IMR-90 (cell line): ENCODE data around the gene TACC2. TPM values are rescaled to one million over a fixed set of nuclear protein-coding genes. Genes with fewer than 3 reads are reported as not detected.

Experiments
- ATAC-seq: fragments of 200-7000 bp; cut with Tn5 transposase; 2 replicates; pipeline ENCODE4 v1.9.1; 2020; ENCODE audit warnings: low read depth, mild to moderate bottlenecking, moderate library complexity
- BruUV-seq: library from RNA; stranded (reverse); fragments of 400-500 nt; replicated peaks from 2 replicates; lab custom pipeline; 2021; lab: Mats Ljungman, UMichigan
- CTCF ChIA-PET: fragments of 300-600 bp; formaldehyde crosslinking; extraction: SDS; loops from one replicate; lab custom pipeline; 2021; ENCODE audit warnings: antibody characterized with exemption; lab: Yijun Ruan, JAX
- POLR2A ChIA-PET: fragments of 300-600 bp; sonication (Branson Sonifier 250); formaldehyde crosslinking; loops from one replicate; lab custom pipeline; 2022; ENCODE audit warnings: antibody characterized with exemption; ENCODE audit not compliant: unreplicated experiment; lab: Charles Lee
- DNase-seq: peaks from one replicate; pipeline ENCODE4 v3.0.0; 2013
- H2AFZ ChIP-seq: replicated peaks from 2 replicates; pipeline ENCODE3; 2013; ENCODE audit warnings: low read length, mild to moderate bottlenecking; ENCODE audit not compliant: poor library complexity
- H2AK5ac ChIP-seq: 2 replicates; pipeline ENCODE4 v1.6.1; 2013; ENCODE audit warnings: low read depth, low read length, inconsistent platforms
- H2AK9ac ChIP-seq: replicated peaks from 2 replicates; pipeline ENCODE3; 2013; ENCODE audit warnings: mild to moderate bottlenecking, low read depth, low read length, moderate library complexity; ENCODE audit not compliant: poor library complexity
- H2BK120ac ChIP-seq: 2 replicates; pipeline ENCODE4 v1.6.1; 2013; ENCODE audit warnings: low read depth, low read length, inconsistent platforms
- H2BK15ac ChIP-seq: 3 replicates; pipeline ENCODE4 v1.6.1; 2013; ENCODE audit warnings: low read depth, low read length, inconsistent platforms
- H2BK20ac ChIP-seq: 2 replicates; pipeline ENCODE4 v1.6.1; 2013; ENCODE audit warnings: low read depth, mild to moderate bottlenecking, inconsistent platforms, low read length, moderate library complexity
- H2BK5ac ChIP-seq: 2 replicates; pipeline ENCODE4 v1.6.1; 2013; ENCODE audit warnings: mild to moderate bottlenecking, low read depth, low read length, inconsistent platforms; ENCODE audit not compliant: poor library complexity, severe bottlenecking
- H3K14ac ChIP-seq: replicated peaks from 2 replicates; pipeline ENCODE4 v1.6.1; 2013; ENCODE audit warnings: low read depth, low read length, inconsistent platforms
- H3K18ac ChIP-seq: 2 replicates; pipeline ENCODE4 v1.6.1; 2013; ENCODE audit warnings: low read depth, low read length, control low read depth
- H3K23ac ChIP-seq: 2 replicates; pipeline ENCODE4 v1.6.1; 2013; ENCODE audit warnings: low read depth, low read length, inconsistent platforms
- H3K27ac ChIP-seq: 2 replicates; pipeline ENCODE4 v1.5.1; 2013; ENCODE audit warnings: mild to moderate bottlenecking, control low read depth, low read length; ENCODE audit not compliant: insufficient read depth
- H3K27me3 ChIP-seq: 2 replicates; pipeline ENCODE4 v1.6.1; 2013; ENCODE audit warnings: low read length; ENCODE audit not compliant: control insufficient read depth, insufficient read depth
- H3K36me3 ChIP-seq: 2 replicates; pipeline ENCODE4 v1.6.1; 2013; ENCODE audit warnings: low read length, mixed read lengths; ENCODE audit not compliant: control insufficient read depth, insufficient read depth
- H3K4ac ChIP-seq: 2 replicates; pipeline ENCODE4 v1.6.1; 2013; ENCODE audit warnings: low read depth, low read length, inconsistent platforms
- H3K4me1 ChIP-seq: 2 replicates; pipeline ENCODE4 v1.6.1; 2013; ENCODE audit warnings: low read length, mixed read lengths; ENCODE audit not compliant: control insufficient read depth, insufficient read depth
- H3K4me2 ChIP-seq: 2 replicates; pipeline ENCODE4 v1.6.1; 2013; ENCODE audit warnings: low read depth, mild to moderate bottlenecking, control low read depth, low read length, moderate library complexity
- H3K4me3 ChIP-seq: 2 replicates; pipeline ENCODE4 v1.5.1; 2013; ENCODE audit warnings: low read depth, mild to moderate bottlenecking, control low read depth, low read length, moderate library complexity; ENCODE audit not compliant: insufficient read depth
- H3K56ac ChIP-seq: 2 replicates; pipeline ENCODE4 v1.6.1; 2013; ENCODE audit warnings: low read length, inconsistent platforms; ENCODE audit not compliant: insufficient read depth; ENCODE audit errors: extremely low read depth
- H3K79me1 ChIP-seq, 2 experiments: 2 replicates each; pipeline ENCODE4 v1.6.1; 2013; ENCODE audit warnings: low read length in 2 of 2, inconsistent platforms in 1 of 2, low read depth in 1 of 2
- H3K9ac ChIP-seq: 2 replicates; pipeline ENCODE4 v1.6.1; 2013; ENCODE audit warnings: low read depth, low read length, control low read depth
- H3K9me1 ChIP-seq: 2 replicates; pipeline ENCODE4 v1.6.1; 2013; ENCODE audit warnings: low read length, inconsistent platforms; ENCODE audit not compliant: insufficient read depth
- H3K9me3 ChIP-seq: 2 replicates; pipeline ENCODE4 v1.6.1; 2013; ENCODE audit warnings: low read length; ENCODE audit not compliant: control insufficient read depth, insufficient read depth
- H4K20me1 ChIP-seq: 2 replicates; pipeline ENCODE4 v1.6.1; 2013; ENCODE audit warnings: low read length, inconsistent platforms; ENCODE audit not compliant: insufficient read depth
- H4K5ac ChIP-seq: 2 replicates; pipeline ENCODE4 v1.6.1; 2013; ENCODE audit warnings: mild to moderate bottlenecking, low read depth, low read length, control low read depth
- H4K8ac ChIP-seq, 2 experiments: 2 replicates each; pipeline ENCODE4 v1.6.1; 2013; ENCODE audit warnings: low read depth in 2 of 2, low read length in 2 of 2, control low read depth in 1 of 2, inconsistent platforms in 1 of 2
- H4K91ac ChIP-seq: 2 replicates; pipeline ENCODE4 v1.6.1; 2013; ENCODE audit warnings: low read depth, low read length, inconsistent platforms; ENCODE audit not compliant: insufficient read depth
- MXI1 ChIP-seq: IDR thresholded peaks from 2 replicates; pipeline ENCODE4 v1.6.1; 2012; ENCODE audit warnings: low read depth, mild to moderate bottlenecking, low read length, moderate library complexity, borderline replicate concordance
- NFE2L2 ChIP-seq: fragments of 150-350 bp; IDR thresholded peaks from 2 replicates; pipeline ENCODE4 v1.6.1; 2016; ENCODE audit warnings: low read depth, mild to moderate bottlenecking, low read length
- RAD21 ChIP-seq: IDR thresholded peaks from 2 replicates; pipeline ENCODE4 v1.6.1; 2012; ENCODE audit warnings: low read length, improper control_type of control experiment
- RCOR1 ChIP-seq: IDR thresholded peaks from 2 replicates; pipeline ENCODE4 v1.6.1; 2012; ENCODE audit warnings: mild to moderate bottlenecking, low read length, improper control_type of control experiment; ENCODE audit not compliant: insufficient replicate concordance
- WGBS, 2 experiments: methylation state at CpG; one replicate each; pipeline versions ENCODE4 v1.1.5 to v1.1.7; 2013; ENCODE audit warnings: missing lambda C conversion rate in 2 of 2; ENCODE audit not compliant: insufficient read length in 1 of 2; ENCODE audit errors: extremely low coverage in 2 of 2; 5-methylcytosine and 5-hydroxymethylcytosine counted together
- dilution Hi-C: fragments of 300-500 bp; cut with HindIII; formaldehyde crosslinking; loops from one replicate; pipeline ENCODE4 v1.14.3; 2018; ENCODE audit warnings: low sequenced_read_pairs; ENCODE audit not compliant: unreplicated experiment
- in situ Hi-C: fragments of 300-500 bp; cut with MboI; formaldehyde crosslinking; loops from 3 replicates; pipeline ENCODE4 v1.14.3; 2019; ENCODE audit warnings: low sequenced_read_pairs, inconsistent platforms, mixed read lengths
- intact Hi-C: fragments of 100-400 bp; cut with micrococcal nuclease; formaldehyde crosslinking; loops from 2 replicates; pipeline ENCODE4 v1.10.0; 2022
- polyA plus RNA-seq, 3 experiments: library from polyadenylated mRNA; depleted of rRNA; stranded (reverse); fragments of >200 nt; gene quantifications; 2 replicates each; pipeline ENCODE4 v1.2.3, GENCODE V29; 2012; ENCODE audit warnings: low replicate concordance in 1 of 3
- total RNA-seq: library from RNA; depleted of rRNA; stranded (reverse); fragments of >200 nt; gene quantifications from 2 replicates; pipeline ENCODE4 v1.2.3, GENCODE V29; 2012
- TF ChIP-seq, protein P1 (sequence below): fragments of 150-350 bp; IDR thresholded peaks from 2 replicates; pipeline ENCODE4 v1.6.1; 2016; ENCODE audit warnings: low read depth, mild to moderate bottlenecking, low read length, moderate library complexity, borderline replicate concordance

The TACC2 gene
- total and polyA plus RNA-seq, 2 of the 4 experiments (the other 2 are of a cell fraction), result 2.9 to 15.4 TPM

- no peak overlapping the region for H3K56ac ChIP-seq
- H3K9ac ChIP-seq, result no peak overlapping the region
- no peak overlapping the region for H3K27ac ChIP-seq
- no peak overlapping the region for H3K18ac ChIP-seq
- H4K5ac ChIP-seq, result no peak overlapping the region
- no peak overlapping the region for H3K4ac ChIP-seq
- no peak for DNase-seq
- no peak overlapping the region for H3K4me2 ChIP-seq
- H2AK9ac ChIP-seq, result no peak overlapping the region
- no peaks in the 10 kb centered on the region for H3K9me3 ChIP-seq
- intact Hi-C loops (no loop called here), in situ Hi-C loops (no loop called here), dilution Hi-C loops (no loop called here)
- H3K36me3 ChIP-seq, result 0 out of 2 replicates have a peak, but pooled peaks cover 1% of the 10 kb centered on the region
- H3K4me3 ChIP-seq, result no peak overlapping the region
- no peak overlapping the region for H2AFZ ChIP-seq
- WGBS, 2 experiments, result 85% methylated on average over 8 of the region's 19 CpGs; no CpG with 5 or more reads in 1 of the 2 experiments
- POLR2A ChIA-PET, result interaction anchor here (0.5 kb wide), 2 partner anchors 10 to 248 kb away, joined by 3 to 8 read pairs; no protein-coding TSS in a partner anchor
- H2BK15ac ChIP-seq, result no peak overlapping the region
- no peaks in the 10 kb centered on the region for H3K27me3 ChIP-seq
- no TSS peak for BruUV-seq
- no peak for ATAC-seq
- H3K23ac ChIP-seq, result no peak overlapping the region
- TF ChIP-seq NFE2L2 (no peak), MXI1 (no peak), RAD21 (no peak), RCOR1 (no peak)
- TF ChIP-seq, protein P1, sequence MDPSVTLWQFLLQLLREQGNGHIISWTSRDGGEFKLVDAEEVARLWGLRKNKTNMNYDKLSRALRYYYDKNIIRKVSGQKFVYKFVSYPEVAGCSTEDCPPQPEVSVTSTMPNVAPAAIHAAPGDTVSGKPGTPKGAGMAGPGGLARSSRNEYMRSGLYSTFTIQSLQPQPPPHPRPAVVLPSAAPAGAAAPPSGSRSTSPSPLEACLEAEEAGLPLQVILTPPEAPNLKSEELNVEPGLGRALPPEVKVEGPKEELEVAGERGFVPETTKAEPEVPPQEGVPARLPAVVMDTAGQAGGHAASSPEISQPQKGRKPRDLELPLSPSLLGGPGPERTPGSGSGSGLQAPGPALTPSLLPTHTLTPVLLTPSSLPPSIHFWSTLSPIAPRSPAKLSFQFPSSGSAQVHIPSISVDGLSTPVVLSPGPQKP, result no peak
- H4K91ac ChIP-seq, result no peak overlapping the region
- no peak overlapping the region for H4K8ac ChIP-seq
- CTCF ChIA-PET, result no interaction called here
- H3K4me1 ChIP-seq, result no peaks in the 10 kb centered on the region
- no peak overlapping the region for H2BK20ac ChIP-seq
- peaks cover 18 to 58% of the 10 kb centered on the region in 2 experiments for H3K79me1 ChIP-seq
- H2BK5ac ChIP-seq, result no peak overlapping the region
- H2AK5ac ChIP-seq, result no peak overlapping the region
- H2BK120ac ChIP-seq, result no peak overlapping the region
- H4K20me1 ChIP-seq, result peaks cover 3% of the 10 kb centered on the region
- no peak overlapping the region for H3K14ac ChIP-seq
- peaks cover 6% of the 10 kb centered on the region; the same call in 1 of the 2 replicates for H3K9me1 ChIP-seq
These were observed 201.4 kb downstream of the TACC2 start for GRCh38 chr10:122190176-122190943.
